Inflammatory macrophage (primary cell): ENCODE data around the gene KRT10.

Source experiments
- DNase-seq, 2 donors: peaks; one replicate each; pipeline ENCODE4 v3.0.0-alpha.2; 2020 to 2022

The KRT10 gene

DNA sequence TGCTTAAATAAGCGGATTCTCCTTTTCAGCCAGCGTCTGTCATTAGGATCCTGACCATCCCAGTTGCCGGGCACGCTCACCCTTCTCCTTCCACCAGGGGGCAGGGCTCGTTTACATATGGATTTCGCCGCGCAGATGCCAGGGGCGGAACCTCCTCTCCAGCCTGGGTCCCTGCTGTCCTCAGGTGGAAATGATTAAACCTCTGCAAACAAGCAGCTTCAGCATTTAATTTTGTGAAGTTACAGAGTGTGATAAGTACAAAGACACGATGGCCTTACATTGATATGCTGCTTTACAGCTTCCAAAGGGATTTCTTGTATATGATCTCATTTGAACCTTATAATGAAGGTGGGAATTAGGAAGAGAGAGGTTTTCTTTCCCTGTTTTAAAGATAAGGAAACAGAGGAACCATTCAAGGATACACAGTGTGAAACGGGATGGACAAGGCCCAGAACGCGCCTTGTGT is 18.8 kb downstream of the KRT10 start:
- peak; percentile 65 to 71 for DNase-seq

GRCh38 chr17:40801157-40801556 is 21.3 kb downstream of the KRT10 start:
- DNase-seq: no peak

DNA sequence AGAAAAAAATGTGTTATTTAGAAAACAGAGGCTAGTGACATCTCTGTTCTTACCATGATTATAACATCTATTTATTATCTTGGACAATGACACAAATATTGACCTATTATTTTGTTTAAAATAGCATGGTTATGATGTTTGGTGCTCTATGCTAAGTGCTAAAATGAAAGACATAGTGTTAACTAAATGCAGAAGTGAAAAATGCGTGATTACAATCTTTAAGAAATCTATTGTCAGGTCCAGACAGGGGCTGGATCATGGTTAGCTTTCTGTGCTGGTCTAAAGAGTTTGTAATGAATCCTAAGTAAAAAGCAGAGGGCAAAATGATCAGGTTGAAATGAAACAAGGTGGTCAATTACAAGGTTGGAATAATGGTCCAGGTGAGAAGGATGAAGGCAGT is 22.0 kb downstream of the KRT10 start:
- DNase-seq: no peak

DNA sequence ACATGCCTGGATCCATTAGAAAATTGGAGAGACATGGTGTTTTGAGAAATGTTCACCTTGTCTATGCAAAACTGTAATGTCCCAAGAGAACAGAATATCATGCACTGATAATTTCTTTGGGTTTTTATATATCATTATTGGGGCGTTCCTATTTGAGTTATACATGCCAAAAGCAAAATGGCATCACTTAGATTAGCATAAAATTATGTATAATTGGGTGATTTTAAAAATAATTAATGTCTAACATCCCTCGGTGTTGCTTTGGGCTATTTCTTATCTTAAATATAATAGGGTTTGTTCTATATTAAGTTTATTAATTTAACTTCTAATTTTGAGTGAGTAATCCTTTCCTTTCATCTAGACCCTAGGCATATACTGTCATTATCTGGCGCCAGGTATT is 22.6 kb downstream of the KRT10 start, which contains the start of gene KRT28:
KRT28 (minus strand) TSS at position 101 of the 400 bp plus-strand sequence; CDS start at position 35, 66 bp downstream.
- no peak for DNase-seq

- DNase-seq: no peak
These were observed 25.6 kb downstream of the KRT10 start for GRCh38 chr17:40796846-40797245.

GRCh38 chr17:40795019-40795667 is 27.3 kb downstream of the KRT10 start:
- no peak for DNase-seq

- no peak for DNase-seq
These were observed 27.9 kb downstream of the KRT10 start for GRCh38 chr17:40794466-40794865.

- DNase-seq: no peak
These were observed 28.6 kb downstream of the KRT10 start for GRCh38 chr17:40793832-40794231.

DNA sequence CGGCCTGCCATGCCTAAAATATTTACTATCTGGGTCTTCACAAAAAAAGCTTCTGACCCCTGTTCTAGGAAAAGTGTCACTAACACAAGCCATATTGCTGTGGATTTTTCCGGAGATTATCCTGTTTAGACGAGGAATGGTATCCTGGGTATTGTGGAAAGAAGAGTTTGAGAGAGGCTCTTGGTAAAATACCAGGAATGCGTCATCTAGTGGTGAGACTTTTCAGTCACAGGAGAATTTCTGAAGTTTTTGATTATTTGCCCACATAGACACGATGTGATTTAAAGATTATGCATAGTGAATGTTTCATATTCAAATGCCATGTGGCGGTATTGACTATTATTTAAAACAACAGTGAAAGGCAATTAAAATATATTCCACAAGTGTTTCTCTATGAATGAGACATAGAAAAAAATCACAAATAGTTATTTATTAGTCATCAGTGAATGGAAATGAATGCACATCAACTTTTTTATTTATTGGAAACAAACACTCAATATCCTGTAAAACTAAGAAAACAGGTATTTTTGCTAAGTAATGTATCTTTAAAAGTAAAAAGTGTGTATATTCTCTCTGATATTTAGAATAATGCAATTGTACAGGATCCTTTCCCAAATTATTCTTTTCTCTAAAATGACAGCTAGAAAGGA is 30.5 kb downstream of the KRT10 start:
- no peak for DNase-seq

- no peak for DNase-seq
These were observed 31.3 kb downstream of the KRT10 start for GRCh38 chr17:40791111-40791510.

GRCh38 chr17:40782450-40782849 is 40.0 kb downstream of the KRT10 start, which contains the start of gene KRT27:
Gene KRT27, minus strand, starts transcription at chr17:40782550. Its CDS starts 57 bp downstream, at chr17:40782493.
- DNase-seq: no peak

DNA sequence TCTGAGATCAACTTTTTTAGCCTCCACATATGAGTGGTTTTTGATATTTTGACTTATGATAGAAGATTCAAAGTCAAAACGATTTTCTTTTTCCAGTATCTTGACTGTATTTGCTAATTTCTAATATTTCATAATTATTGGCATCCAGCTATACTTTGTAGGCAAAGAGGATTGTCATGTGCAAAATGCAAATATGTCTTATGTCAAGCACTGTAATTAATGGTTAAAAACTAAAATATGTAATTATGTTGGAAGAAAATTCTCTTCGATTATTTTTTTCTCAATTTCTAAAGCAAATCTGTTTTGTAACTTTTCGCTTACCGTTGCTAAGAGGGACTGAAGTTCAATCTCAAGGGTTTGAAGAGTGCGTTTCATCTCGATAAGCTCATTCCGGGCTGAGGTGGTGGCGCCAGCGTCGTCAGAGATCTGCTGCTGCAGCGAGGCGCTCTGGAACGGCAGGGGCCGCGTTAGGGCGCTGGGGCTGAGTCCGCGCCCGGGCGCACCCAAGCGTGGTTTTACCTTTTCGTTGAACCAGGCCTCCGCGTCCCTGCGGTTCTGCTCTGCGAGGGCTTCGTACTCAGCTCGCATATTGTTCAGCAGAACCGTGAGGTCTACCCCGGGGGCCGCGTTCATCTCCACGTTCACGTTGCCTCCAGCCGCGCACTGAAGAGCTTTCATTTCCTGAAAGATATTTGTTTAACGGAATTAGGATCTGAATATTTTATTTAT is 43.1 kb downstream of the KRT10 start:
- no peak for DNase-seq

- no peak for DNase-seq
These were observed 44.0 kb downstream of the KRT10 start for GRCh38 chr17:40778461-40778860.

DNA sequence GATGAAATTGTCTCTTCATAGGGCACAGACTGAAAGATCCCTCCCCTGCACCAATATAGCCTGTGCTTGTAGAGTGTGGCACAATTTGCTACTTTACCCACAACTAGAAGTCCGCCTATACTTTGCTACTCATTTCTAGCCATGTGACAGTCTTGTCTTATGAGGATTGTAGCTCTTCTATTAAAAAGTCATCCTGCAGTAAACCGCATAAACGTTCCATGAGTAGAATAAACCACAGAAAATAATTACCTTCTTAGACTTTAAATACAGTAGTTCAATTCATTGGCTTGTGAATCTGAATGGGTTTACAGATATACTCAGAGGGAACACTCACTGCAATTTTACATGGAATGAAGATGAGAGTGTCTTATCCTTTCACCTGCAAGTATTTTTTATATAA is 44.4 kb downstream of the KRT10 start:
- no peak for DNase-seq

DNA sequence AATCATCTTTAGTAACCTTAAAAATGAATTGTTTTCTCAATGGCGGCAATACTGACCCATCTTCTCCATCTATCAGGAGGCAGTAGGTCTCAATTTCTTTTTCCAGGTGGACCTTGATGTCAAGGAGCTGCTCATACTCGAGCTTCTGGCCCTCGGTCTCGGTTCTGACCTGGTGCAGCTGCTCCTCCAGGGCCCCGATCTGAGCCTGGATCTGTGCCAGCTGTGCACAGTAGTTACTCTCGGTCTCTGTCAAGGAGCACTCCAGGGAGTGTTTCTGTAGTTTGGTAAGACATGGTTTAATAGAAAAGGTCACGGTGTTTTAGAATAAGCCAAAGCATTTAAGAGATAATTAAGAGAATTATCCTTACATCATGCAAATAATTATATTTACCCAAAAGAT is 45.0 kb downstream of the KRT10 start:
- no peak for DNase-seq

GRCh38 chr17:40775945-40776344 is 46.5 kb downstream of the KRT10 start:
- DNase-seq: no peak

GRCh38 chr17:40772101-40772500 is 50.3 kb downstream of the KRT10 start, which contains the start of gene KRT26:
Gene KRT26, minus strand, starts transcription at chr17:40772201. Its CDS starts 88 bp downstream, at chr17:40772113.
- DNase-seq: no peak
